DND-41 (cell line): Measurements from ENCODE around the gene SNX9.

Experiments
- ATAC-seq: fragments of 200-7000 bp; cut with Tn5 transposase; 3 replicates; pipeline ENCODE4 v1.9.1; 2021; ENCODE audit warnings: low read depth; ENCODE audit not compliant: insufficient read depth
- DNase-seq: peaks from one replicate; pipeline ENCODE4 v3.0.0-alpha.2; 2020
- H2AFZ ChIP-seq: 2 replicates; pipeline ENCODE4 v1.6.0; 2012; ENCODE audit warnings: low read depth, low read length
- H3K27ac ChIP-seq: 2 replicates; pipeline ENCODE4 v1.5.1; 2012; ENCODE audit warnings: low read length, inconsistent platforms
- H3K27me3 ChIP-seq: fragments of 200-600 bp; sonication (generic); 2 replicates; pipeline ENCODE4 v1.6.0; 2012; ENCODE audit warnings: low read length, mild to moderate bottlenecking, inconsistent platforms; ENCODE audit not compliant: insufficient read depth, poor library complexity
- H3K36me3 ChIP-seq: 2 replicates; pipeline ENCODE4 v1.5.1; 2012; ENCODE audit warnings: low read length, inconsistent platforms; ENCODE audit not compliant: insufficient read depth
- H3K4me1 ChIP-seq: 2 replicates; pipeline ENCODE4 v1.5.1; 2012; ENCODE audit warnings: mild to moderate bottlenecking, low read length; ENCODE audit not compliant: insufficient read depth
- H3K4me2 ChIP-seq: 2 replicates; pipeline ENCODE4 v1.6.0; 2012; ENCODE audit warnings: mild to moderate bottlenecking, moderate library complexity, low read length, inconsistent platforms; ENCODE audit not compliant: insufficient read depth
- H3K4me3 ChIP-seq, 2 experiments: fragments of 200-600 bp in 1 of 2; shearing (Covaris generic) in 1 of 2; 2 replicates each; pipeline ENCODE4 v1.5.1; 2012 to 2016; ENCODE audit warnings: inconsistent platforms in 2 of 2, low read length in 2 of 2, mild to moderate bottlenecking in 2 of 2, low read depth in 1 of 2, moderate library complexity in 1 of 2
- H3K79me2 ChIP-seq: 2 replicates; pipeline ENCODE4 v1.6.0; 2012; ENCODE audit warnings: low read length, inconsistent platforms; ENCODE audit not compliant: insufficient read depth
- H3K9ac ChIP-seq: 2 replicates; pipeline ENCODE4 v1.6.0; 2012; ENCODE audit warnings: low read depth, mild to moderate bottlenecking, inconsistent platforms, low read length, moderate library complexity
- H3K9me3 ChIP-seq: 2 replicates; pipeline ENCODE4 v1.5.1; 2012; ENCODE audit warnings: low read length, moderate library complexity, mild to moderate bottlenecking, inconsistent platforms; ENCODE audit not compliant: insufficient read depth, severe bottlenecking
- H4K20me1 ChIP-seq: 2 replicates; pipeline ENCODE4 v1.6.0; 2012; ENCODE audit warnings: low read length; ENCODE audit not compliant: insufficient read depth
- CTCF ChIP-seq: IDR thresholded peaks from 2 replicates; pipeline ENCODE4 v1.5.1; 2012; ENCODE audit warnings: borderline replicate concordance, low read length, moderate library complexity, mild to moderate bottlenecking; ENCODE audit not compliant: poor library complexity, severe bottlenecking; ENCODE audit errors: extremely low read depth
- EZH2 ChIP-seq: IDR thresholded peaks from 3 replicates; pipeline ENCODE4 v1.6.1; 2012; ENCODE audit warnings: borderline replicate concordance, low read depth, mild to moderate bottlenecking, moderate library complexity, low read length, inconsistent platforms; ENCODE audit not compliant: severe bottlenecking

SNX9 gene

GRCh38 chr6:157983406-157984119 lies 160.5 kb downstream of the SNX9 start:
- TF ChIP-seq CTCF: no peak
- no peak for TF ChIP-seq EZH2
- H3K4me3 ChIP-seq: no peak overlapping the region
- H4K20me1 ChIP-seq: peaks cover 29% of the 10 kb centered on the region; the same call in 1 of the 2 replicates
- no peaks in the 10 kb centered on the region for H3K27me3 ChIP-seq
- H3K27ac ChIP-seq: no peak overlapping the region
- peak overlapping the region; percentile 88 for H3K4me2 ChIP-seq
- no peak overlapping the region for H3K9ac ChIP-seq
- H3K9me3 ChIP-seq: no peaks in the 10 kb centered on the region
- no peak for ATAC-seq
- peaks cover 56% of the 10 kb centered on the region for H3K79me2 ChIP-seq
- H3K4me1 ChIP-seq: peaks cover 40% of the 10 kb centered on the region
- DNase-seq: no peak
- no peak overlapping the region for H2AFZ ChIP-seq
- H3K36me3 ChIP-seq: no peaks in the 10 kb centered on the region

- peaks cover 29% of the 10 kb centered on the region; the same call in 1 of the 2 replicates for H4K20me1 ChIP-seq
- H3K4me1 ChIP-seq: peaks cover 46% of the 10 kb centered on the region
- TF ChIP-seq CTCF: no peak
- peak overlapping the region; percentile 35; the same call in 1 of the 2 replicates for H3K4me2 ChIP-seq
- no peak for ATAC-seq
- H3K79me2 ChIP-seq: peaks cover 61% of the 10 kb centered on the region
- no peaks in the 10 kb centered on the region for H3K9me3 ChIP-seq
- no peak overlapping the region for H2AFZ ChIP-seq
- H3K9ac ChIP-seq: no peak overlapping the region
- no peak overlapping the region for H3K27ac ChIP-seq
- no peak overlapping the region for H3K4me3 ChIP-seq
- H3K27me3 ChIP-seq: no peaks in the 10 kb centered on the region
- no peak for DNase-seq
- no peaks in the 10 kb centered on the region for H3K36me3 ChIP-seq
These were observed 161.1 kb downstream of the SNX9 start for GRCh38 chr6:157984128-157984527.

- DNase-seq: peak; percentile 52
- peaks cover 66% of the 10 kb centered on the region for H3K79me2 ChIP-seq
- H3K4me2 ChIP-seq: peak overlapping the region; percentile 35
These were observed 161.7 kb downstream of the SNX9 start for GRCh38 chr6:157984686-157985225.

More at GRCh38 chr6:157984686-157985225, 161.7 kb downstream of the SNX9 start:
- no peak overlapping the region for H2AFZ ChIP-seq
- H3K27ac ChIP-seq: 0 out of 2 replicates have a peak overlapping the region, but pooled peaks have one; percentile 16
- ATAC-seq: peak; percentile 38; the same call in 2 of the 3 replicates
- H3K9me3 ChIP-seq: no peaks in the 10 kb centered on the region
- no peaks in the 10 kb centered on the region for H3K27me3 ChIP-seq
- peaks cover 33% of the 10 kb centered on the region; the same call in 1 of the 2 replicates for H4K20me1 ChIP-seq
- TF ChIP-seq EZH2 (no peak), CTCF (no peak)
- H3K9ac ChIP-seq: peak overlapping the region; percentile 7; the same call in 1 of the 2 replicates
- no peaks in the 10 kb centered on the region for H3K36me3 ChIP-seq
- H3K4me3 ChIP-seq: no peak overlapping the region
- peaks cover 51% of the 10 kb centered on the region for H3K4me1 ChIP-seq
